T-helper 9 cell (primary cell): ENCODE measurements around the gene IL1R1.

ENCODE experiments used
- DNase-seq: peaks from one replicate; pipeline ENCODE4 v3.0.0-alpha.2; 2020

IL1R1 gene

DNA sequence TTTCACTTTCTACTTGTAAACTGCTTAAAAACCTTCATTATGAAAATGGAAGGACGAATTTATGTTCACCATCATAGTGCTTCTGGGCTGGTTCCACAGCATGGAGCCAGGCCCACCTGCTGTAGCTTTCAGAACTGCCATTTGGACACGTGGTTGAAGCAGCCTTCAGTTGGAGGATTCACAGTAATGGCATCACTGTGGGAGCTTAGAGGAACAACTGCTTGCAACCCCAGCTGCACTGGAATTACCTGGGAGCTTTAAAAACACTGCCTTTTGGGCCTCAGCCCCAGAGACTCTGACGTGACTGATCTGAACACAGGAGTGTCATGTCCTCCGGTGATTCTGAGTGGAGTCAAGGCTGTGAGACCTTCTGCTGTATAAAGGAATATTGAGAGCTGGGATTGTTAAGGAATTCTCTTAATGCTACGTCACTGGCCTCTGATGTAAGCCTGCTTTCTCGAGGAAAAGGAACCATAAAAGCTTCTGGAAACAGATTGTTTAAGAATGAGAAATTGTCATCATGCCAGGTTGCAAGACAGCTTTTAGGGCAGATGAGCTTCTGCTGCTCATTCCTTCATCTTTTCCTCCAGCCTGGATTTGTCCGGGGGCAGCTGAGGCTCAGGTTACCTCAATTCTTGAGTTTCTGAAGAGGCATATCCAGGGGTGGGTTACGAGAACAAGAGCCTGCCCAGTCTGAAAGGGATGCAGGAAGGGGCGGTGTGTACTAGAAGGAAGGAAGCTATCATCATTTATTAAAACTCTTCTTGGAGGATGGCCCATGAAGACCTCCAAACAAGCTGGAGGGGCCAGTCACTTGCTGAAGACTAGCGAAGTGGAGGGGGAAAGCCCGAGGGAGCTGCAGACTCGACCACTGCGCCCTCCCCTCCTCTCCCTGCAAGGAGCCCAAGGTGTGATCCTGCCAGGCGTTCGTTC lies 1.3 kb upstream of the IL1R1 start:
- DNase-seq, result no peak

GRCh38 chr2:102142829-102143449 lies 393 bp downstream of the IL1R1 start:
- no peak for DNase-seq

DNA sequence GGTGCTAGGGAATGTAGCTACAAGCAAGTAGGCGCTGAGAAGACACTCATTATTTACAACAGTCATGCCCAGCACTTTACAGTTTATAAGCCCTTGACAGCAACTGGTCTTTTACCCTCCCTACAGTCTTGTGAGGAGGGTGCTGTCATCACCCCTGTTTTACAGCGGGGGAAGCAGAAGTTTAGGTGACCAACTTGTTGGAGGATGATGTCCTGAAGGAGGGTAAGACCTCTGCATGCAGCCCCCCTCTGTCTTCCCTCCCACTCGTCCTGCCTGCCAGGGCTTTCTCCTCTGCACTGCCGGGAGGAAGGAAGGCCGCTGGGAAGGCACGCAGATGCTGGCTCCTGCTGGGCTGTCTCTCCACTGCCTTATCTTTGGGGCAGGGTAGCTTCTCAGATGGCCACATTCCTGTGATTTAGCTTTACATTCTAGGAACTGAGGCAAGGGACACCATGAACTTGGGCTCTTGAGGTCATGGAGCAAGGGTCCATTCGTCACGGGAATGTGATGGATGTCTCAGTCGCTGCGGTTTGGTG lies 972 bp downstream of the IL1R1 start:
- no peak for DNase-seq

GRCh38 chr2:102144128-102144527 lies 1.6 kb downstream of the IL1R1 start:
- no peak for DNase-seq

DNA sequence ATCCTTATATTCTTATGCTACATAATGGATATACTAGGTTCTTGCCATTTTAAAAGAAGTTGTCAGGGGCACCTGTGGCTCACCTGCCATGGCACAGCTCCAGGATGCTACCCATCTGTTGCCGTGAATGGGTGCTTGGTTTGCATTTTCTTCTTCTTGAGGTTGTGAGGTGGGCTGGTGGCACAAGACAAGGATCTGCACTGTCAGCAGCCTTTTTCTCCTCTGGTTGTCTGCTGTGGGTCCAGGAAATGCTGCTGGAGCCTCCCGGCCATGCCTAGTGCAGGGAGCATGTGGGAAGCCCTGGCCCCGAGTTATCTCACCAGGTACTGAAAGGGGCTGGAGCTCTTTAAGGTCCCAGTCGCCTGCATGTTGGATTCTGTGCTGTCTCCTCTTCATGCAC lies 2.6 kb downstream of the IL1R1 start:
- DNase-seq, result no peak

DNA sequence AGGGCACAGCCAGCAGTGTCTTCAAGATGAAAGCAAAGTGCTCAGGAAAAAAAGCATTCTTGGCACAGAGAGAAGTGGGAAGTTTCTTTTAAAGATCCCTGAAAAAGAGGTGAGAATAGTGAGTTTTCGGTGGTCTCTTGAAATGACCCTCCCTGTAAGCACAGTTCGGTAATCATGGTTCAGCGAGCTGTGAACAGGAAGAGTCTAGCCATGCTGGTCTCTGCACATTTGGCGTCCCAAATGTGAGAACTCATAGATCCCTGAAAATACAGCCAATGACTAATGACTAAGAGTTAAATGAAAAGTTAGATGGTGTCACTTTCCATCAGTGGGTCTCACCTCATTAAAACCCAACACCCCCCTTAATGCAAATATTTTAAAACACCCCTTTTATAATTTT lies 3.4 kb downstream of the IL1R1 start:
- no peak for DNase-seq

DNA sequence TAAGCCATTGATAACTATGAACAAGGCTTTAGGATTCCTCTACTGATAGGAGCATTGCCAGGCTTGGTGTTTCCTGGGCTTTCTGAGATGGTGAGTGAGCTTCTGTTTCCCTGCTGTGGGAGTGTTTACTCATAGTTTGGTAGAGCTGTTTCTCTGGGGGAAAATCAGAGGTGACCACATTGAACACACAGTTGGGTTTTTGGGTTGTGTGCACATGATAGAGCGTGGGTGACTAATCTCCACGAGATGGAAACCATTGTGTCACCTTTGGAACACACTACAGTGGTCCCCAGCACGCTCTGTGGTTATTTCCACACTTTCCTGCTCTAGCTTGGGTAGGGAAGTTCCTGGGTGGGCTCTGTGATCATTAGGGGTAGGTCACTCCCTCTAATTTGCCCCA lies 5.4 kb downstream of the IL1R1 start:
- DNase-seq, result no peak

- DNase-seq, result no peak
Observed at GRCh38 chr2:102149243-102149642, 6.7 kb downstream of the IL1R1 start.

- no peak for DNase-seq
Observed at GRCh38 chr2:102149644-102150455, 7.3 kb downstream of the IL1R1 start.

DNA sequence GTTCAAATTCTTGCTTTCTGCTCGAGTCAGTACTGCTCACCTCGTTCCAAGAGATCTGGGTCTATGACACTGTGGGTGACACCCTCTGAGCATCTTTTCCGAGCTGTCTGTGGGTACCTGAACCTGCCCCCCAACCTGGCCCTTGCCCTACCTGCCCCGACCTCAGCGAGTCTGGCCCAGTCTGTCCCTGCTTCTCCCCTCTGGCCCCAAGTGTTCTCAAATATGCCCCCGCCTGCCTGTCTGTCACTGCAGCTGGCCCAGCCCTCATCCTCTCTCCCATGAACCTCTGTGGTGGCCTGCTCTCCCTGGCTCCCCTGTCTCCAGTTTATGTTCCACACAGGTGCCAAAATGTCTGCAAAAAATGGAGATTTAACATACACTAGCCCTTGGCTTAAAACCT lies 11.8 kb downstream of the IL1R1 start:
- no peak for DNase-seq

DNA sequence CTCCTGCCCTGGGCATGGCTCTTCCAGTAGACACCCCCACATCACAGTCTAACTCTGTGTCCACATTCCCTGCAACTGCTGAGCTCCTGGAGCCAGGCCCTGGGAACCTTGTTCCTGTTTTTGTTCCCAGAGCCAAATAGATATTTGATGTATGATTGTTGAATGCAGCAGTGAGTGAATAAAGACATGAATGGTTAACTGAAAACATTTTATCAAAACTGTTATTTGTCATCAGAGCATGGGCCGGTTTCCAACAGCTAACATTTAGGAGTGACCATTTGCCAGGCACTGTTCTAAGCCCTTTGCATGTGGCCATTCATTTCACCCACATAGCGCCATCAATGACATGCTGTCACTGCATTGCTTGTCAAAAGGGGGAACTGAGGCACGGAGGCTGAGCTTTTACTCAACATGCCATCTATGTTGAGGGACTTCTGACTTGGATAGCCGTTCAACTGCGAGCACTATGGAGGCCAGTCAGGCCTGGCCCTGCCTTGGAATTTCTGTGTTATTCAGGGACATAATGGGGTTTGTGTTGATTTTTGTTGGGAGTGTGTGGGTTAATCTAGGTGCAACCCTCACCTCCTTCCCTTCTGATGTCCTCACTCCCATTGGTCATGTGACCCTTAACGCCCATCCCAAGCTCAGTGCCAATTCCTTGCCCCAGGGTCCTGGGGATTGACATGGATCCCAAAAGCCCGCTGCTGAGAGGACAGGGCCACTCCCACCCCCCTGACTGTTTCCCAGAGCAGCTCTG lies 12.6 kb downstream of the IL1R1 start:
- DNase-seq, result no peak

GRCh38 chr2:102155703-102156515 lies 13.4 kb downstream of the IL1R1 start:
- no peak for DNase-seq

DNA sequence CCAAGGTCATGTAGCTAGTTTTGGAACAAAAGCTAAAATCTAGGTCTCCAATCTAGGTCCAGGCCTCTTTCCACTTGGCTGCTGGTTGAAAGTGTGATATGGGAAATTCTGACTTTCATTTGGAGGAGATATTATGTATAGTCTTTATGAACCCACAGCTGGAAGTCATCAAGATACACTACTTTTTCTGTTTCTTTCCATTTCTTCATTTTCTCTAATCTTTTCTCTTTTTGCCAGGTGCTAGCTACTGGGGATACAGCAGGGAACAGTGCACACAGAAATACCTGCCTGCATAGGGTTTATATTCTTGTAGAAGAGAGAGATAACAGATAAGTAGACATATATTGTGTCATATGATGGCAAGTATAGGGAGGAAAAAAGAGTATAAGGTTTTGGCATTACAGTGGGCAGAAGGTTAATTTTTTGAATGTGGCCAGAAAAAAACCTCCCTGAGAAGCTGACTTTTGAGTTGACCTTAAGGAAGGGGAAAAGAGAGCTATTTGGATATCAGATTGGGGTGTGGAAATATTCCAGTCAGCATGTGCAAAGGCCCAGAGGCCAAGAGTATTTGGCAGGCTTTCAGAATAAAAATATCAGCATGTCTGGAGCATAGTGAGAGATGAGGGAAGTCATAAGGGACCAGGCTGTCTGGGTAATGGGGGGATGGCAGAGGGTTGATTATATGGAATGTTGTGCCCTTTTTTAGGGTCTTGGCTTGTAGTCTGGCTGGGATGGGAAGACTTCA lies 15.6 kb downstream of the IL1R1 start:
- no peak for DNase-seq

DNA sequence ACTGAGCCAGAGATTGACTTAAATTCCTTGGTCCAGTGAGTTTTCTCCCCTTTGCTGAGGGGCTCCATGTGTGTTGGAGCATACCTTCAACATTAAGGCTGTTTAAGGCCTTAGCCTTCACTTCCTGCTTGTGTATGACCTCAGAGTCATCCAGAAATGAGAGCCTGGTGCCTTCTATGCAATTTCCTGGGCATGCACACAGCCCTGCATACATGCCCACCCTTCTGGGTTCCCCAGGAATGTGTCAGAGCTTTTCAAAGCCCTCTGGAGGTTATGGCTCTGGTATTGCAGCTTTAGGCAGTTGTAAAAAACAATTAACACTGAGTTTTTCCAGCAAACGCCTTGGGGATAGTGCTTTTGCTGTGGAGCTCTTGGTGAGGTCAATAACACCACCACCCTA lies 16.7 kb downstream of the IL1R1 start:
- DNase-seq, result no peak

GRCh38 chr2:102166189-102166845 lies 23.8 kb downstream of the IL1R1 start:
- DNase-seq, result no peak

DNA sequence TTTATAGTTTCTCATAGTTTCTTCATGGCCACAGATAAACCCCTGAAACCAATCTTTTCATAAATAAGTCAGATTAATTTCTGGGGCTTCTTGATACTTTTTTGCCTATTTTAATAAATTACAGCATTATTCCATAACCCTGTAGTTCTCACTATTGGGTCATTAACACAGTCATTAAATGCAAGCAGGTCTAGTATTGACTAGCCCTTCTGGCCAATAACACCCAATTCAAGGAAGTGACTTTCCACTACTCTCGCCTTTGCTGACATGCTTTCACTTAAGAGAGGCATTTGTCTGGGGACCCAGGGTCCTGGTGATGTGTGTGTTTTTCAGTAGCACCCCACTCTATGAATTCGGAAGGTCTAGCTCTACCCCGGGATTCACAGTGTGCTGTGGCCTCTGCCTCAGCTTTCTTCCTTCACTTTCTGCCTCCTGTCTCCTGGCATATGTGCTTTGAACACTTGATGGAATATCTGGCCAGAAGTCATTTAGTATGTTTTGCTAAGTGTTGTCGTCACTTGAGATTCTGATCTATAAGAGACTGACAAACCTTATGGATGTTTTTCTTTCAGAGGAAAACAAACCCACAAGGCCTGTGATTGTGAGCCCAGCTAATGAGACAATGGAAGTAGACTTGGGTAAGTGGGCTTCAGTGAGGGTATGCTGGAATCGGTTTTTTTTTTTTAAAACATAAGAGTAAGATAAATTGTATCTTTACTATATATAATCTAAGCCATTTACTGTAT lies 25.7 kb downstream of the IL1R1 start:
- no peak for DNase-seq

GRCh38 chr2:102171946-102172345 lies 29.4 kb downstream of the IL1R1 start:
- DNase-seq, result no peak

DNA sequence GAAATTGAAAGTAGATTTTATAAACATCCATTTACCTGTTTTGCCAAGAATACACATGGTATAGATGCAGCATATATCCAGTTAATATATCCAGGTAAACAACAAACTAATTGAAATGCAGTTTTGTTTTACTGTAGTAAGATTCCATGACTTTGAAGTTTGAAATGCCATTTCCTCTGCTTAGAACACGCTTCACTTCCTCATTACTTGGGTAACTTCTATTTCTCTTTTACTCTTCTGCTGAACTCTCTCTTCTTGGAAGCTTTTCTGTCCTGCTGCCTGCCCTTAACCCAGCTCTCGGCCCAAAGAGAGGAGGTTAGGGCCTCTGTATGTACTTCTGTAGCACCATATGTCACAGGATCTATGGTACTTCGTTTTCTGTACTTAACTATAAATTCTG lies 30.2 kb downstream of the IL1R1 start:
- DNase-seq, result no peak

- no peak for DNase-seq
Observed at GRCh38 chr2:102176172-102176571, 33.6 kb downstream of the IL1R1 start.
